Aorta (tissue), 5 donors: ENCODE data around the gene MRPL2. TPM values are rescaled to one million over a fixed set of nuclear protein-coding genes. Genes with fewer than 3 reads are reported as not detected.
"Not testable (repeated sequence)": the region's sequence is repeated elsewhere in the genome, so short reads cannot be mapped to it uniquely, and the experiment has no call there.

Experiments used
- ATAC-seq: fragments of 200-7000 bp; cut with Tn5 transposase; one replicate; pipeline ENCODE4 v1.9.1; 2022; ENCODE audit warnings: moderate library complexity; ENCODE audit not compliant: low FRiP score
- DNase-seq, 2 donors: peaks; one replicate each; pipeline ENCODE4 v3.0.0-alpha.2; 2020
- H3K27ac ChIP-seq, 2 donors: one replicate each; pipeline ENCODE4 v1.5.1; 2013; ENCODE audit warnings: low read length in 2 of 2, mild to moderate bottlenecking in 2 of 2, moderate library complexity in 2 of 2, control low read depth in 1 of 2, inconsistent platforms in 1 of 2, low read depth in 1 of 2
- H3K27me3 ChIP-seq, 2 donors: one replicate each; pipeline ENCODE4 v1.6.1; 2013; ENCODE audit warnings: control low read depth in 1 of 2, low read length in 1 of 2, mild to moderate bottlenecking in 1 of 2, moderate library complexity in 1 of 2; ENCODE audit not compliant: insufficient read depth in 2 of 2, control insufficient read depth in 1 of 2
- H3K36me3 ChIP-seq, 2 donors: one replicate each; pipeline ENCODE4 v1.6.1; 2013; ENCODE audit warnings: control low read depth in 1 of 2, low read length in 1 of 2, mild to moderate bottlenecking in 1 of 2; ENCODE audit not compliant: insufficient read depth in 2 of 2, control insufficient read depth in 1 of 2
- H3K4me1 ChIP-seq, 2 donors: one replicate each; pipeline ENCODE4 v1.6.1; 2013; ENCODE audit warnings: low read length in 2 of 2, control low read depth in 1 of 2, mild to moderate bottlenecking in 1 of 2, moderate library complexity in 1 of 2; ENCODE audit not compliant: insufficient read depth in 2 of 2, control insufficient read depth in 1 of 2
- H3K4me3 ChIP-seq, 2 donors: one replicate each; pipeline ENCODE4 v1.5.1; 2013; ENCODE audit warnings: low read length in 2 of 2, control low read depth in 1 of 2, mild to moderate bottlenecking in 1 of 2
- H3K9me3 ChIP-seq: one replicate; pipeline ENCODE4 v1.6.1; 2013; ENCODE audit warnings: mild to moderate bottlenecking, low read length; ENCODE audit not compliant: control insufficient read depth
- WGBS, 2 donors: extraction: QIAGEN DNeasy Blood & Tissue Kit; methylation state at CpG; one replicate each; pipeline ENCODE4 v1.1.7; 2013; 5-methylcytosine and 5-hydroxymethylcytosine counted together
- intact Hi-C, 2 donors: fragments of 100-400 bp; cut with DNase I; formaldehyde crosslinking; loops; one replicate each; pipeline versions ENCODE4 v1.14.2 to v1.15.0; 2022
- polyA plus RNA-seq, 2 donors: library from polyadenylated mRNA; stranded (reverse); fragments of 200-250 nt; gene quantifications; one replicate each; pipeline ENCODE4 v1.2.3, GENCODE V29; 2013
- total RNA-seq, 2 donors: library from RNA; stranded (reverse); fragmentation: NEBNext Ultra II Directional; extraction: Animal tissue kit (Norgen Biotek cat#: 25700); gene quantifications; one replicate each; pipeline ENCODE4 v1.2.1, GENCODE V29; 2021
- donor health status: healthy with polysubstance abuse.
- donor health status: Bipolar disorder and iron deficiency.
- donor health status: DM: no; HTN: no; CAD: no.
- donor health status: DM: no; HTN: no; CAD: no.
- donor health status: DM: yes; HTN: yes; CAD: no.

Gene MRPL2
- total and polyA plus RNA-seq, 4 donors, result 29.3 to 55.2 (median 32.0) TPM

- no peak overlapping the region for H3K4me3 ChIP-seq
- WGBS, 2 donors, result 80 to 86% methylated on average over 4 of the region's 4 CpGs
- no peaks in the 10 kb centered on the region for H3K36me3 ChIP-seq
- ATAC-seq, result no peak
- H3K27me3 ChIP-seq, result no peaks in the 10 kb centered on the region
- DNase-seq, result no peak
- H3K27ac ChIP-seq, result no peak overlapping the region
- H3K9me3 ChIP-seq, result no peaks in the 10 kb centered on the region
- no peaks in the 10 kb centered on the region for H3K4me1 ChIP-seq
- intact Hi-C loops, result no loop called here
These were observed 30.2 kb upstream of the MRPL2 start for GRCh38 chr6:43089467-43089866.

GRCh38 chr6:43088654-43089056, 29.4 kb upstream of the MRPL2 start:
- Histone ChIP-seq H3K36me3 (no peaks in the 10 kb centered on the region), H3K9me3 (no peaks in the 10 kb centered on the region), H3K27me3 (no peaks in the 10 kb centered on the region), H3K4me1 (no peaks in the 10 kb centered on the region), H3K4me3 (no peak overlapping the region), H3K27ac (no peak overlapping the region)
- intact Hi-C loops, result no loop called here
- DNase-seq (no peak), ATAC-seq (no peak)
- WGBS, 2 donors, result 93 to 94% methylated on average over 4 of the region's 4 CpGs

DNA sequence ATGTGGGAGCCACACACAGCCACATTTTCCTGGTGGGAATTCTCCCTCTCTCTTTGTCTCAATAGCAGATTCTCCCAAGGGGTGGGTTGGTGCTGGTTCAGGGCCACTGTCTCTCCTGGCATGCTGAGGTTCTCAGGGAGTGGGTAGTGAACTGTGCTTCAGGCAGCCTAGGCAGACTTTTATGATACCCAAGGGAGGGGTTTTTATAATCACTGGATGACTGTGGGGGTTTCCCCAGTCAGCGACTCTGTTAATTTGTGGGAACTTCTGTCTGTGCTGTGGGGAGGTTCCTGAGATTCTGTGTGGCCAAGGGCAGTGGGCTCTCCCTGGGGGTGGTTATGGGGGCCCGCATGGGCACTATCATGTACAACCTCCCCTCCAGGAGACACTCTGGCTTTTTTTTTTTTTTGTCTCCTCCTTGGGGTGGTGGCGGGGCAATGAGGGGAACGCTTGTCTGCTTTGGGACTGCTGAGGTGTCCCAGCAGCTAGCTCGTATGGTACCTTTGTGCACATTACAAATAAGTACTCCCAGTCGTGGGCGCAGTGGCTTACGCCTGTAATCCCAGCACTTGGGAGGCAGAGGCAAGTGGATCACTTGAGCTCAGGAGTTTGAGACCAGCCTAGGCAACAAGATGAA, 26.9 kb upstream of the MRPL2 start:
- H3K4me1 ChIP-seq, result no peaks in the 10 kb centered on the region
- no peak overlapping the region for H3K4me3 ChIP-seq
- DNase-seq (peak in 1 of 2 donors; percentile 43), ATAC-seq (no peak)
- intact Hi-C loops, result no loop called here
- 81 to 88% methylated on average over 8 of the region's 8 CpGs for WGBS, 2 donors
- H3K9me3 ChIP-seq, result no peaks in the 10 kb centered on the region
- H3K27ac ChIP-seq, result no peak overlapping the region
- H3K27me3 ChIP-seq, result no peaks in the 10 kb centered on the region
- H3K36me3 ChIP-seq, result no peaks in the 10 kb centered on the region

GRCh38 chr6:43082806-43083655, 23.8 kb upstream of the MRPL2 start:
- H3K4me3 ChIP-seq, result no peak overlapping the region
- DNase-seq, result peak in 1 of 2 donors; percentile 64
- H3K27ac ChIP-seq, result no peak overlapping the region
- no peaks in the 10 kb centered on the region for H3K9me3 ChIP-seq
- H3K4me1 ChIP-seq, result no peaks in the 10 kb centered on the region
- peak; percentile 26 for ATAC-seq
- intact Hi-C loops, result no loop called here
- 68 to 69% methylated on average over 13 of the region's 13 CpGs for WGBS, 2 donors
- no peaks in the 10 kb centered on the region for H3K36me3 ChIP-seq
- H3K27me3 ChIP-seq, result no peaks in the 10 kb centered on the region

- H3K4me1 ChIP-seq, H3K4me3 ChIP-seq, ATAC-seq, H3K27ac ChIP-seq, H3K27me3 ChIP-seq, intact Hi-C loops, DNase-seq, H3K9me3 ChIP-seq, H3K36me3 ChIP-seq: not testable (repeated sequence)
- WGBS, 2 donors, result 82 to 87% methylated on average over 9 of the region's 9 CpGs
These were observed 22.7 kb upstream of the MRPL2 start for GRCh38 chr6:43081922-43082321.

GRCh38 chr6:43081043-43081442, 21.8 kb upstream of the MRPL2 start:
- Histone ChIP-seq H3K9me3 (no peaks in the 10 kb centered on the region), H3K27ac (no peak overlapping the region), H3K27me3 (no peaks in the 10 kb centered on the region), H3K4me1 (no peaks in the 10 kb centered on the region), H3K4me3 (no peak overlapping the region), H3K36me3 (no peaks in the 10 kb centered on the region)
- DNase-seq, result no peak
- whole genome bisulfite sequencing, 2 donors, result 95 to 96% methylated on average over 4 of the region's 4 CpGs
- intact Hi-C loops, result no loop called here
- ATAC-seq, result no peak

DNA sequence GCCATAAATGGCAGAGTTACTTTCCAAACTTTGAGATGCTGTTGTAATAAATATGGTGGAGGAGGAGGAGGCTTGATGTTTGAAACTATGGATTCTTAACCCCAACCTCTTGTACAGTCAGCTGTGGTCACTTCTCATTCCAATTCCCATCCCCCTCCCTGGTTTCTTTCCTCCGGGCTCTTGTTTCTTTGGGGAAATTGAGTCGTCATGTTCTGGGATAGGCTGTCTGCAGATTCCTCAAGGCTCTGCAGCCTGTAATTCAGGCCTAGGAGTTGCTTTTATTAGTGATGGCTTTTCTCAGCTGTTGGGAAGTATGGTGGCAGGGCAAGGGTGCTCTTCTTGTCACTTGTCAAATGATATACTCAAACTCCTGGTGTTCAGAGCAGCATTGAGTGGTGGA, 19.5 kb upstream of the MRPL2 start:
- H3K9me3 ChIP-seq, result no peaks in the 10 kb centered on the region
- DNase-seq, result no peak
- H3K36me3 ChIP-seq, result peaks cover 0 to 2% of the 10 kb centered on the region in 2 donors
- H3K4me3 ChIP-seq, result no peak overlapping the region
- intact Hi-C loops, result no loop called here
- 93 to 100% methylated on average over 2 of the region's 2 CpGs for WGBS, 2 donors
- no peaks in the 10 kb centered on the region for H3K27me3 ChIP-seq
- no peak overlapping the region for H3K27ac ChIP-seq
- H3K4me1 ChIP-seq, result no peaks in the 10 kb centered on the region
- no peak for ATAC-seq

GRCh38 chr6:43077981-43078511, 18.8 kb upstream of the MRPL2 start:
- intact Hi-C loops, result no loop called here
- ATAC-seq (no peak), DNase-seq (no peak)
- peaks cover 0 to 4% of the 10 kb centered on the region in 2 donors for H3K36me3 ChIP-seq
- no peaks in the 10 kb centered on the region for H3K4me1 ChIP-seq
- H3K27me3 ChIP-seq, result no peaks in the 10 kb centered on the region
- 94 to 97% methylated on average over 6 of the region's 6 CpGs for WGBS, 2 donors
- no peak overlapping the region for H3K4me3 ChIP-seq
- no peak overlapping the region for H3K27ac ChIP-seq
- no peaks in the 10 kb centered on the region for H3K9me3 ChIP-seq
